ENCODE measurements around the gene BTRC.

- TF ChIP-seq ZFP3 (CRISPR knock-in tag; IDR thresholded peaks at IDR 0.05) (no peak), SNAI2 (CRISPR knock-in tag; IDR thresholded peaks at IDR 0.05) (no peak), PPARA (CRISPR knock-in tag; IDR thresholded peaks at IDR 0.05; ENCODE audit: borderline replicate concordance) (no peak), CSDC2 (CRISPR knock-in tag; IDR thresholded peaks at IDR 0.05) (no peak), PATZ1 (CRISPR knock-in tag; IDR thresholded peaks at IDR 0.05; ENCODE audit: borderline replicate concordance) (no peak), TSHZ2 (CRISPR knock-in tag; IDR thresholded peaks at IDR 0.05) (no peak), POU6F1 (CRISPR knock-in tag; IDR thresholded peaks at IDR 0.05; ENCODE audit: borderline replicate concordance, low read depth) (no peak), ZNF565 (CRISPR knock-in tag; conservative IDR thresholded peaks at IDR 0.05; ENCODE audit: low read depth) (no peak), OSR1 (CRISPR knock-in tag; IDR thresholded peaks at IDR 0.05) (no peak), ARNTL (CRISPR knock-in tag; IDR thresholded peaks at IDR 0.05; ENCODE audit: borderline replicate concordance, low read depth) (no peak)
These were observed 234.0 kb downstream of the BTRC start, which contains the start of the genes DPCD and POLL for GRCh38 chr10:101587725-101588653.
